Right forelimb (tissue), 1 donor: ENCODE data around the gene SHC3.

Experiments
- DNase-seq: peaks from one replicate; pipeline ENCODE4 v3.0.0-alpha.2; 2018

The SHC3 gene

DNA sequence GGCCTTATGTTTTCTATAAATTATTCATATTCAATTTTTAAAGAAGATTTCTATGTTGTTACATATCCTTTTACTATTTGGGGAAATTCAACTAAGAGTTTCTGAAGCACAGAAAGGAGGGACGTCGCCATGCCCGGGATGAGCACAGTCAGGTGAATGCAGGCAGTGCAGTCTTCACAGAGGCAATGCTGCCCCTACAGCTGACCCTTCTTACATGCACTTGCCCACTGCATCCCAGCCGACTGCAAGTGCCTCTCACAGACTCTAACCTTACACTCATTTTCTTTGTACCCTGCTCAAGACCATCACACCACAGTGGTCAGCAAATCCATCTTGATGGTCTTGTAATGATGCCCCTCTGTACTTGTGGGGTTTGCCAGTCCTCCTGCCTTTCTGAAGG, 73.8 kb downstream of the SHC3 start:
- no peak for DNase-seq

- DNase-seq: no peak
Measured at GRCh38 chr9:89097219-89097618, 81.4 kb downstream of the SHC3 start.

DNA sequence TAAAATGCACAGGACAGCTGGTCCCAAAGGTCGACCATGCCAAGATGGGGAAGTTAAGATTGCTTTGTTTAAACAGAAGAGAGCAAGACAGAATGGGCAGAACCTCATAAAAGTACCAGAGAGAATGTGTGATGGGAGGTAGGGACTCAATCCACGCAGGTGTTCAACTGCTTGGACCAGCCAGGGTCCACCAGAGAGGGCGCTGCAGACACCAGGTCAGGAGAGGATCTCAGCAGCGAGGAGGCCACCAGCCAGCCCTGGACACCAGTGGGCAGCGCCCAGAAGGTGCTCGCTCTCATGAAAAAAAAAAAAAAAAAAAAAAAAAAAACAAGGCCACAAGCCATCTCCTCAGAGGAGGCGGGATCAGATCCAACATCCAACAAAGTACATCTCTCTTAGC, 81.8 kb downstream of the SHC3 start:
- no peak for DNase-seq

GRCh38 chr9:89095761-89096528, 82.7 kb downstream of the SHC3 start:
- DNase-seq: no peak

DNA sequence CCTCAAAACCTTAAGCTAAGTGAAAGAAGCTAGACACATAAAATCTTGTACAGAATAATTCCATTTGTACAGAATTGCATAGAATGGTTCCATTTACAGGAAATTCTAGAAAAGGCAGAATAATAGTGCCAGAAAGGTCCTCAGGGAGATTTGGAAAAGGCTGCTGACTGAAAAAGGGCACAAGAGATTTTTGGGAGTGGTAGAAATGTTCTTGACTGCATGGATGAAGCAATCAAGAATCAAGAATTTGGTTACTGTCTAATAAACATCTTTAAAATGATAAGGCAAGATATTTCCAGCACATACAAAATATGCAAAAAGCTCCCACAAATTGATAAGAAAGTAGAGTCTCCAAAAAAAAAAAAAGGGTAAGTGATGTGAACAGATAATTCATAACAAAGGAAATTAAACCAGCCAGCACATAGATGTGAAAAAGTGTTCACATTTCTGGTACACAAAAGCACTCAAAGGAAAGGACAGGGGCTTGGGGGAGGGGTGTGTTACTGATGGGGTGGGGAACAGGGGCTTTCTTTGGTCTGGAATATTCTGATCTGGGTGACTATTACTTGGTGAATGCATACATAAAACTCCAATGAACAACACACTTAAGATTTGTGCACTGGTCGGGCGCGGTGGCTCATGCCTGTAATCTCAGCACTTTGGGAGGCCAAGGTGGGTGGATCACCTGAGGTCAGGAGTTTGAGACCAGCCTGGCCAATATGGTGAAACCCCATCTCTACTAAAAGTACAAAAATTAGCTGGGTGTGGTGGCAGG, 85.2 kb downstream of the SHC3 start:
- no peak for DNase-seq

DNA sequence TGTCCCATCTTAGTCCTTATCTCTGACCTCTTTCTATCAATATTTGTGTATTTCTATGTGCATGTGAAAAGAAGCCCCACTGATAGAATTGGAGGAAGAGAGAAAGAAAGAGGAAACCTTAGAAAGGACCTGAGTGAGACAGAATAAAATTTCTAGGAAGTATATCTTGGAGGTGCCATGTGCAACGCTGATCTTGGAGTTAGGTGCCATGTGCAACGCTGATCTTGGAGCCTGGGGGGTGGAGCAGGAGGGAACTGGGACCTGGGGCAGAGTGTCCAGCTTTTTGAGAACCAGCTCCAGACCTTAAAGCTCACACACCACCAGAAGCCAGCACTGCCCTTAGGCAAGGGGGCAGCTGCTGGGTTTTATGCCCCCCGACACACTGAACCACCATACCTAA, 89.4 kb downstream of the SHC3 start:
- DNase-seq: no peak

GRCh38 chr9:89083626-89084025, 95.0 kb downstream of the SHC3 start:
- no peak for DNase-seq

- DNase-seq: no peak
Measured at GRCh38 chr9:89080193-89080592, 98.4 kb downstream of the SHC3 start.

DNA sequence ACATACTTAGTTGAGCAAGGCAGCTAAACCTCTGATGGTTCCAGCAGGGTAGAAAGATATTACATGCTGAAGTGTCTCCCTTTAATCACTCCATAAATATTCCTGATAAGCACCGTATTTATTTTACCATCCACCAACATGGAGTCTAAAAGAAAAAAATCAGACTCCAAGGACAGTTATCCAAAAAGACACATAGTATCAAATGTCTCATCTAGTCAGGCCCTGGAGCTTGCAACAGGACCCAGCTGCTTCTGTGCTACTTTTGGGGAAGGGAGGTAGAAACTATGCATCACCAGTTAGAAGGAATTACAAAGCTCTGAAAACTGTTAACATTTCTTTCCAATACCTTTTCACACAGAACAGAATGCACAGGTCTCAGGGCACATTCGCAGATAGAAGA, 99.2 kb downstream of the SHC3 start:
- DNase-seq: no peak

DNA sequence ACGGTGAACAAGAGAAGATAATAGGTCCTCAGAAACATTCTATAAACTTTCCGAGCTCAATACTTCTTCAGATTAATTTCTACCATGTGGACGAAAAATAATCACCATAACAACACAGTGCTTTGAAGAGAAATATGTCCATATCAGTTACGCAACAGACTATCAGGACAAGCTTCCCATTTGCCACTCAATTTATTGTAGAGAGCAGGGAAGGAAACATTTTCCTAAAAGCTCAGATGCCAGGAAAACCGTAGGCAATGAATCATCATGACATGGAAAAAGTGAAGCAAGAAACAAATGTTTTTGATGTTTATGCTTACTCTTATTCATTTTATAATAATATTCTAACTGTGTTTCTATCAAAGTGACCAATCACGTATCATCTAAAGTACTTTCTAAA, 99.8 kb downstream of the SHC3 start:
- DNase-seq: no peak

GRCh38 chr9:89078421-89078820, 100.2 kb downstream of the SHC3 start:
- no peak for DNase-seq

DNA sequence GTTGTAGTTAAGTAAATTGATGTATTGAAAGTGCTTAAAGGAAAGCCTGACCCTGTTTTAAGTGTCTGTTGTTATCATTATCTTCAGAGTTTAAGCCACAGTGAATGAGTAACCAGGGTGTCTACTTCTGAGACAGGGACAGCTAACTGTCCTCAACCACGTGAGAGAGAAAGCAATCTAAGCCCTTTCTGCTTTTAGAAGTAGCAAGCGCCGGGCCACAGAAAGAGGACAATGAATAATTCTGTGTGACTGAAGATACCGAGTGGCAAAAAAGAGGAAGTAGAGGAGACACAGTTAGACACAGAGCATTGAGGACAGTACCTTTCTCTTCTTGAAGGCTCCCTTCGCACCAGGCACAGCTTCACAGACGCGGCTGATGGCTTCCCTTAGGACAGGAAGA, 101.1 kb downstream of the SHC3 start:
- DNase-seq: no peak

DNA sequence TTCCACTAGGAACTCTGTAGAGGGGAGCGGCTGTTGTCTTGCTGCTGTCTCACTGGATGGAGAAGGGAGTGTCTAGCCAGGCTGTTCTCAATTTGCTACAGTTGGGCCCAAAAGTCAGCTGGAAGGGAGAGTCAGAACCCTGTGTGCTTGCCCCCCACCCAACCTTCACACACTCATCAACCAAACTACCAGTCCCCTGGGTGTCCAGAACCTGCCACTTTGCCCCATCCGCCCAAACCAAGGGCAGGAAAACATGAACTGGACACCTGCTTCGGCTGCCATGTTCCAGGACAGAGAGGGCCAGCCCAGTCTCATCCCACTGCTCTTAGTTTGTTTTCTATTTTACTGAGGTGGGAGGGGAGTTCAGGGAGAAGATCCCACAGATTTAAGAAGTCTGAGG, 105.2 kb downstream of the SHC3 start:
- no peak for DNase-seq

DNA sequence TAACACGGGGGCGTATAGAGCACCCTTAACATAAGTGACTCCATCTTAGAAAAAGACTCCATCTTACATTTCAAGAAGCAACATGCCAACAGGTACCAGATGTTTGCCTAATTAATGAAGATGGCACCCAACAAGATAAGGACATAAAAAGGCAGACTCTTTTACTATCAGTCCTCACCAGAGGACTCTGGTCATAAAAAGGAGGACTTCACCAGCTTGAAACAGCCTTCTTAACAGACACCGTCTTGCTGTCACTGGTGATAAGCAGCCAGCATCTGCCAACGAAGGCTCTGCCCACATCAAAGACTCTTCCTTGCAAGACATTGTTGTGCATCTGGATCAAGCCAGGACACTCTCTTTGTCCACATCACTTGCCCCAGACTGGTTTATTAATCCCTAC, 107.0 kb downstream of the SHC3 start:
- no peak for DNase-seq

- no peak for DNase-seq
Measured at GRCh38 chr9:89066835-89067234, 111.8 kb downstream of the SHC3 start.

- DNase-seq: no peak
Measured at GRCh38 chr9:89065921-89066320, 112.7 kb downstream of the SHC3 start.

DNA sequence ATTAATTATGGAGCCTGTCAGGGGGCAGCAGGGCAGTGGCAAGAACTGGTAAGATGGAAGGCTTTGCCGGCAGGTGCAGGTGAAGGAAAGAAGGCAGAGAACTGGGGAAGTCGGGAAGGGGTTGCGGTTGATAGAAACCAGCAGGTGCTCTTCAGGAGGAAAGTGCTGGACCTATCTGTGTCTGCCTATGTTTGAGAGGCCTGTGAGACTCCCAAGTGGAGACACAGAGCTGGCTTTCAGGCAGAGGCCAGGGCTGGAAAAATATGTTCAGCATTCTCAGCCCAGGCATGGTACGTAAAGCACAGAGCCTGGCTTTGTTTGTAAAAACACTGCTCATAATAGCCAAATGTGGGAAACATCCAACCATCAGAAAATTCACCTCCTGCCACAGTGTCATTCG, 117.8 kb downstream of the SHC3 start:
- DNase-seq: no peak

GRCh38 chr9:89059925-89060506, 118.6 kb downstream of the SHC3 start:
- no peak for DNase-seq

GRCh38 chr9:89058906-89059305, 119.7 kb downstream of the SHC3 start:
- no peak for DNase-seq

- no peak for DNase-seq
Measured at GRCh38 chr9:89054865-89055495, 123.6 kb downstream of the SHC3 start.

- no peak for DNase-seq
Measured at GRCh38 chr9:89053301-89053700, 125.3 kb downstream of the SHC3 start.

DNA sequence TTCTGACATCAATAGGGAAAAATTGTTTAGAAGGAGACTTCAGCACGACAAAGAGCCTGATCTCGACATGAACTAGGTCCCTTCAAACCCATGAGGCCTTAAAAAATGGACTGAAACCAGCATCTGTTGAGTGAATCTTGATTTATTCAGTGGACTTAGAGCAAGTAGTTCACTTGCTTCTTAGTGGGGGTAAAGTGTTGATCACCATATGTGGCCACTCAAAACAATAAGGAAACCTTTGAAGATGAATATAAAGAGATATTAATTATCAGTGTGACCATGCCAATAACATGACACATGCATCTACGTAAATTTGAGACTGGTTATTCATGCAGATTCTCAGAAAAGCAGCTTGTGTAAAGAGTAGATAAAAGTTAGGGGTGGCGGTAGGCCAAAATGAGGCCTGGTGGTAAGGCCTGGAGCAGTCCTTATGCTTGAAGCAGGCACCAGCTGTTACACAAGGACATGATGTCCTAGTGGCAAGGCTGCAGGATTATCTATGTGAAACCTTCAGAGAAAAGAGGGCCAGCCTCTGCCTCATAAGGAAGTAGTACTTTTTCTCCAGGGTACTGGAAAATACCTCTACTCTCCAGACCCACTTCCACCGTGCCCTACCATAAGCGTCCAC, 126.0 kb downstream of the SHC3 start:
- DNase-seq: no peak

DNA sequence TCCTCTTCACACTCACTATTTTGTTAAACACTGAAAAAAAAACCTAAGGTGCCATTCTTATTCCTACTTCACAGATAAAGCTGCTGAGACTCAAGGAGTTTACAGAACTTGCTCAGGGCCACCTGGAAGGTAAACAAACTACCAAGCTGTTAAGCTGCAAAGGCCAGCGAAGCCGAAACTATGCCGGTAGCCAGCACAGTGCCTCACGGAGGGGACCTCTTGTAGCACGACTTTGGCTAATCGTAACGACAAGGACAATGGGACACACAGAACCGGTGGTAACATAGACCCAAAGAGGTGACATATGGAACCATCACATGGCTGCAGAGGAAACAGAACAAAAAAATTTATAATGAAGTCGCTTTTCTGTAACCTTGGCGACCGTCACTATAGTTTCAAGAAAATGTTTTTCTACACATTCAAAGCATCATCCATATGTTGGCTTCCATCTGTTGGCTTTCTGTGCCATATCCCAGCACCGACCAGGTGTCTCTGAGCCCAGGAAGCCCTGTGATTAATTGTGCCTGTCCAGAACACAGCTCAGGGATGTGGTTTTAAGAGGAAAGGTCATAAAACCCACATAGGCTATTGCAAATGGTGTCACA, 127.1 kb downstream of the SHC3 start:
- DNase-seq: no peak
